Activated naive CD8-positive, alpha-beta T cell (primary cell): ENCODE measurements around the gene GATAD2B.

Source experiments
- H3K27ac Mint-ChIP-seq: one replicate; pipeline ENCODE4 v1.8.0; 2021; ENCODE audit warnings: mixed read lengths
- H3K27me3 Mint-ChIP-seq: one replicate; pipeline ENCODE4 v1.8.0; 2021; ENCODE audit warnings: mixed read lengths
- H3K36me3 Mint-ChIP-seq: one replicate; pipeline ENCODE4 v1.8.0; 2021; ENCODE audit warnings: mixed read lengths
- H3K4me1 Mint-ChIP-seq: one replicate; pipeline ENCODE4 v1.8.0; 2021; ENCODE audit warnings: low read depth, mixed read lengths
- H3K4me3 Mint-ChIP-seq: one replicate; pipeline ENCODE4 v1.8.0; 2021; ENCODE audit warnings: mild to moderate bottlenecking, mixed read lengths
- H3K9me3 Mint-ChIP-seq: one replicate; pipeline ENCODE4 v1.8.0; 2021; ENCODE audit warnings: low read depth, mixed read lengths

GATAD2B gene

GRCh38 chr1:153799016-153799415, 123.8 kb downstream of the GATAD2B start:
- no peak overlapping the region for H3K4me3 Mint-ChIP-seq
- H3K9me3 Mint-ChIP-seq = no peaks in the 10 kb centered on the region
- peaks cover 2% of the 10 kb centered on the region for H3K36me3 Mint-ChIP-seq
- no peak overlapping the region for H3K27ac Mint-ChIP-seq
- no peaks in the 10 kb centered on the region for H3K27me3 Mint-ChIP-seq
- H3K4me1 Mint-ChIP-seq = peaks cover 21% of the 10 kb centered on the region

- Mint-ChIP-seq H3K36me3 (no peaks in the 10 kb centered on the region), H3K4me1 (peaks cover 16% of the 10 kb centered on the region), H3K27me3 (no peaks in the 10 kb centered on the region), H3K27ac (no peak overlapping the region), H3K9me3 (no peaks in the 10 kb centered on the region), H3K4me3 (no peak overlapping the region)
Observed at GRCh38 chr1:153798468-153798780, 124.3 kb downstream of the GATAD2B start.

- Mint-ChIP-seq H3K27ac (peak overlapping the region; percentile 5), H3K4me3 (no peak overlapping the region), H3K27me3 (no peaks in the 10 kb centered on the region), H3K4me1 (peaks cover 16% of the 10 kb centered on the region), H3K36me3 (no peaks in the 10 kb centered on the region), H3K9me3 (no peaks in the 10 kb centered on the region)
Observed at GRCh38 chr1:153796786-153797659, 125.7 kb downstream of the GATAD2B start.

- Mint-ChIP-seq H3K27ac (no peak overlapping the region), H3K36me3 (no peaks in the 10 kb centered on the region), H3K27me3 (no peaks in the 10 kb centered on the region), H3K4me1 (peaks cover 16% of the 10 kb centered on the region), H3K9me3 (no peaks in the 10 kb centered on the region), H3K4me3 (no peak overlapping the region)
Observed at GRCh38 chr1:153795934-153796785, 126.6 kb downstream of the GATAD2B start.

- Mint-ChIP-seq H3K4me1 (peaks cover 24% of the 10 kb centered on the region), H3K4me3 (no peak overlapping the region), H3K27me3 (no peaks in the 10 kb centered on the region), H3K27ac (no peak overlapping the region), H3K36me3 (no peaks in the 10 kb centered on the region), H3K9me3 (no peaks in the 10 kb centered on the region)
Observed at GRCh38 chr1:153795330-153795837, 127.4 kb downstream of the GATAD2B start.

GRCh38 chr1:153794624-153795329, 128.0 kb downstream of the GATAD2B start:
- H3K36me3 Mint-ChIP-seq = no peaks in the 10 kb centered on the region
- H3K4me3 Mint-ChIP-seq = no peak overlapping the region
- no peaks in the 10 kb centered on the region for H3K9me3 Mint-ChIP-seq
- H3K4me1 Mint-ChIP-seq = peaks cover 30% of the 10 kb centered on the region
- H3K27ac Mint-ChIP-seq = no peak overlapping the region
- H3K27me3 Mint-ChIP-seq = no peaks in the 10 kb centered on the region

- no peaks in the 10 kb centered on the region for H3K27me3 Mint-ChIP-seq
- no peak overlapping the region for H3K27ac Mint-ChIP-seq
- no peak overlapping the region for H3K4me3 Mint-ChIP-seq
- H3K9me3 Mint-ChIP-seq = no peaks in the 10 kb centered on the region
- H3K4me1 Mint-ChIP-seq = peaks cover 35% of the 10 kb centered on the region
- no peaks in the 10 kb centered on the region for H3K36me3 Mint-ChIP-seq
Observed at GRCh38 chr1:153793973-153794615, 128.7 kb downstream of the GATAD2B start.

- Mint-ChIP-seq H3K9me3 (no peaks in the 10 kb centered on the region), H3K4me1 (peaks cover 41% of the 10 kb centered on the region), H3K27me3 (no peaks in the 10 kb centered on the region), H3K4me3 (no peak overlapping the region), H3K36me3 (no peaks in the 10 kb centered on the region), H3K27ac (no peak overlapping the region)
Observed at GRCh38 chr1:153793261-153793972, 129.4 kb downstream of the GATAD2B start.

GRCh38 chr1:153792631-153793041, 130.1 kb downstream of the GATAD2B start:
- H3K27ac Mint-ChIP-seq = no peak overlapping the region
- no peaks in the 10 kb centered on the region for H3K36me3 Mint-ChIP-seq
- no peak overlapping the region for H3K4me3 Mint-ChIP-seq
- no peaks in the 10 kb centered on the region for H3K27me3 Mint-ChIP-seq
- no peaks in the 10 kb centered on the region for H3K9me3 Mint-ChIP-seq
- peaks cover 42% of the 10 kb centered on the region for H3K4me1 Mint-ChIP-seq

GRCh38 chr1:153791648-153792253, 131.0 kb downstream of the GATAD2B start:
- Mint-ChIP-seq H3K4me3 (no peak overlapping the region), H3K4me1 (peaks cover 36% of the 10 kb centered on the region), H3K27ac (no peak overlapping the region), H3K27me3 (no peaks in the 10 kb centered on the region), H3K36me3 (no peaks in the 10 kb centered on the region), H3K9me3 (no peaks in the 10 kb centered on the region)

GRCh38 chr1:153790966-153791647, 131.7 kb downstream of the GATAD2B start:
- Mint-ChIP-seq H3K4me3 (peak overlapping the region; percentile 33), H3K4me1 (peaks cover 33% of the 10 kb centered on the region), H3K27ac (peak overlapping the region; percentile 47), H3K27me3 (no peaks in the 10 kb centered on the region), H3K36me3 (no peaks in the 10 kb centered on the region), H3K9me3 (no peaks in the 10 kb centered on the region)

- Mint-ChIP-seq H3K27me3 (no peaks in the 10 kb centered on the region), H3K9me3 (no peaks in the 10 kb centered on the region), H3K36me3 (no peaks in the 10 kb centered on the region), H3K27ac (peak overlapping the region; percentile 47), H3K4me1 (peaks cover 33% of the 10 kb centered on the region), H3K4me3 (peak overlapping the region; percentile 33)
Observed at GRCh38 chr1:153790313-153790965, 132.3 kb downstream of the GATAD2B start.
